Tibial nerve (tissue), 4 donors: ENCODE data around the gene IQSEC3.

Experiments
- CTCF ChIP-seq, 5 experiments: fragments of 200-600 bp in 3 of 5; fragments of 450-650 bp in 2 of 5; sonication (generic) in 3 of 5; IDR thresholded peaks; one replicate each; pipeline ENCODE4 v1.5.1; 2016 to 2019; ENCODE audit warnings: antibody characterized with exemption in 5 of 5, mild to moderate bottlenecking in 3 of 5, moderate library complexity in 2 of 5
- EP300 ChIP-seq, 2 donors: sonication (generic); formaldehyde crosslinking; IDR thresholded peaks; one replicate each; pipeline ENCODE4 v1.6.1; 2017; ENCODE audit warnings: antibody characterized with exemption in 2 of 2, mild to moderate bottlenecking in 1 of 2

- no peak for TF ChIP-seq EP300 (IDR thresholded peaks at IDR 0.05)
- TF ChIP-seq CTCF (IDR thresholded peaks at IDR 0.05) = no peak
These were observed 38.0 kb downstream of the IQSEC3 start for GRCh38 chr12:104551-105081.
